Posterior cingulate gyrus (tissue), 11 donors: Measurements from ENCODE around the gene ZNF324.
"Not testable (repeated sequence)": the region's sequence is repeated elsewhere in the genome, so short reads cannot be mapped to it uniquely, and the experiment has no call there.

Experiments used
- DNase-seq, 10 donors: peaks; one replicate each; pipeline versions ENCODE4 v3.0.0 to v3.0.0-alpha.2; 2020 to 2021; ENCODE audit warnings: mixed read lengths in 3 of 10
- intact Hi-C: fragments of 100-400 bp; cut with DNase I; formaldehyde crosslinking; loops from one replicate; pipeline ENCODE4 v1.15.1; 2023

The ZNF324 gene

DNA sequence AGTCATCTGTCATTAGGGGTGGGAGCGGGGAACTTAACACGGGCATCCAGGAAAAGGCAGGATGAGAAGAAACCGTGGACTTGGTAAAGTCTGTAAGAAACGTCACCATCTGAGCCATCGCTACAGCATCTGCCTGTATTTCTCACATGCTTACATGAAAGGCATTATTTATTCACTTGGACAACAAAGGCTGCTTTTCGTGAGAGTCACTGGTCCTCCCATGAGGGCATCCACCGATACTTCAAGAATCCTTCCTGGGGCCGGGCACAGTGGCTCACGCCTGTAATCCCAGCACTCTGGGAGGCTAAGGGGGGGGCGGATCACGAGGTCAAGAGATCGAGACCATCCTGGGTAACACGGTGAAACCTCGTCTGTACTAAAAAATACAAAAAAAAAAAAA, 25.4 kb downstream of the ZNF324 start:
- intact Hi-C loops: no loop called here
- no peak for DNase-seq

DNA sequence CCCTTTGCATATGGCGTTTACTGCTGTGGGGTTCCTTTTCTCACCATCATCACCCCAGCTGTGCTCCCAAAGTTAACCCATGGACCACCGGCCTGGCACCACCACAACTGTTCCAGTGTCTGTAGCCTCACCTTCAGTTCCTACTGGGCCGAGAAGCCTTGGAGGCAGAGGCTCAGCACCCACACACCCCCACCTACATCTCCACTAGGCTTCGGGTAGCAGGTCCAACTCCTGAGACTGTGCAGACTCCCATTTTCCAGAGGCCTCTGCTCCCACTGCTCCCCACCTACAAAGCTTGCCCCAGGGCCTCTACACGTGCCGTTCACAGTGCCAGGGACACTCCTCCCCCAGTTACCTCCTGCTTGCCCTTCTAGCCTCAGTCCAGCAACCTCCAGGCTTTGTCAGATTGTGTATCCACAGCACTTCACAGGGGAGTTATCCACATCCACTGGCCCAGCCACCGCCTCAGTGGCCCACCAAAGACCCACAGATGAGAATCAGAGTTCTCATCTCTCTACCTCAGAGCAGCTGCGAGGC, 30.8 kb downstream of the ZNF324 start:
- DNase-seq: no peak
- intact Hi-C loops: no loop called here

DNA sequence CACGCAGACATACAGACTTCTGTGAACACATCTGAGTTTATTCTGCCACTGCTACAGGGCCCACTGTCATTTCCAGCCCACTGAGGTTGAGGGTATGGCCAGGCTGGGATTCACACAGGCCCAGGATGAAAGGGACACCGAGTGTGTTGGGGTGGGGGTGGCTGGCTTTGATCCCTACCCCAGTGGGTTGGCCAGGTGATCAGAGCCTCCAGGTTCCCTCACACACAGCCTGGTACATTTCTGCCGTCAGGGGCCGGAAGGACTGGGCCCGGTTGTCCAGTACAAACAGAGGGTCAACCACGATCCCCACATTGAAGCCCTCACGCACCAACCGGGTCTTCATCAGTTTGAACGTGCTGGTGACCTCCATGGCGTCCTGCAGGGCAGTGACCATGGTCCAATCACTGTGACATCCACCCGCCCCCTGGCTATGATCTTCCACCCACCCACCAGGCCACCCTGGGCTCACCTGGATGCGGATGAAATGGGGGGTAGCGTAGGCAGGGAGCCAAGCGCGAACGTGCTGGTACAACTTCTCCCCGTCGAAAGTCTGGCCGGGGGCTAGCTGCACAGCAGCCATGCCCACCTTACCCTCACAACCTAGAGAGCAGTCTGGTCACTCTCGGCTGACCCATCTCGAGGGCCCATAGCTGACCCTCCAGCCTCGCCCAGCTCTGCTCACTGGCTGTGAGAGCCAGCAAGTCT, 31.6 kb downstream of the ZNF324 start:
- intact Hi-C loops: no loop called here
- no peak for DNase-seq

DNA sequence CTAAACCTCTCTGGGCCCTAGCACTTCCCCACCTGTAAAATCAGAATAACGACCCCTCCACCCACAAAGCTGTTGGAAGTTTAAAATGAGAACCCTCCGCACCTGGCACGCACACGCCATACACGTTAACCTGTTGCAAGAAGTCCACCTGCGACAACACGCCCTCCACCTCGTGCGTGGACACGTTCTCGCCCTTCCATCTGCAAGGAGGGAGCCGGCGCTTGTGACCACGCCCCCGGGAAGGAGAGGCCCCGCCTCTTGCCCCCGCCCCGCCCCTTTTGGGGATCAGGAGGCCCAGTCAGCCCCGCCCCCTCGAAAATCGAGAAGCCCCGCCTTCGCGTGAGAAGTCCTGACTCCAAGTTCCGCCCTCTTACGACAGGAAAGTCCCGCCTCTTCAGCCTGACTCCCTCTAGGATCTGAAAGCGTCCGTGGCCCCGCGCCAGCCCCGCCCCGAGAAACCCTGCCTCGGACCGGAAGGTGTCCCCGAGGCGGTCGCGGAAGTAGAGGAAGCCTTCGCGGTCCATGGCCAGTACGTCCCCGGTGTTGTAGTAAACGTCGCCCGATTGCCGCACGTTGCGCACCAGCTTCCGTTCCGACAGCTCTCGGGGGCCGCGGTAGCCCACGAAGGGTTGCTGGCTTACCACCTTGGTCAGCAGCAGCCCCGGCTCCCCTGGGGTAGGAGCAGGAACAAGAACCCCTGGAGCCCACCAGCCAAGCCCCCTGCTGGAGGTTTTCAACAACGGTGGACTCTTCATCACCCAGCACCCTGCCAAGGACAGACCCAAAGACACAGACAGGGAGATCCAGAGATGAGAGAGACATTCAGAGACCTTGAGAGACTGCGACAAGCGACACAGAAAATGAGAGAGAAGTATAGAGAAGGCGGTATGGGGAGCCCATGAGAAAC, 32.4 kb downstream of the ZNF324 start:
- peak; percentile 98 to 100 (median 100) for DNase-seq
- intact Hi-C loops: no loop called here

DNA sequence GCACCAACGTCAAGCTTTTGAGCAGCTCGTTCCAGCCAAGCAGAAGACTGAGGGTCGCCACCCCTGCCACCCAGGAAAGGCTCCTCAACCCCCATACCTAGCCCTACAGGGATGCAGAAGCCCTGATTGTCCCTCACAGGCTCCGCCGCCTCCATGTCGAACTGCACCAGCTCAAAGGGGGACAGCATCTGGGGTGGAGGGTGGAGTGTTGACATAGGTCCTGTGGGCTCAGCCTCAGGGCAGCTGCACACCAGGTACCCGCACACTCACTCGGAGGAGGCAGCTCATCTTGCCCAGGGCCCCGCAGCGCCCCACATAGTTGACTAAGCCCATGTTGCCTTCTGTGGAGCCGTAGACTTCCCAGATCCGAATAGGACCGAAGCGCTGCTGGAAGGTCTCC, 33.4 kb downstream of the ZNF324 start:
- DNase-seq: no peak
- intact Hi-C loops: no loop called here

DNA sequence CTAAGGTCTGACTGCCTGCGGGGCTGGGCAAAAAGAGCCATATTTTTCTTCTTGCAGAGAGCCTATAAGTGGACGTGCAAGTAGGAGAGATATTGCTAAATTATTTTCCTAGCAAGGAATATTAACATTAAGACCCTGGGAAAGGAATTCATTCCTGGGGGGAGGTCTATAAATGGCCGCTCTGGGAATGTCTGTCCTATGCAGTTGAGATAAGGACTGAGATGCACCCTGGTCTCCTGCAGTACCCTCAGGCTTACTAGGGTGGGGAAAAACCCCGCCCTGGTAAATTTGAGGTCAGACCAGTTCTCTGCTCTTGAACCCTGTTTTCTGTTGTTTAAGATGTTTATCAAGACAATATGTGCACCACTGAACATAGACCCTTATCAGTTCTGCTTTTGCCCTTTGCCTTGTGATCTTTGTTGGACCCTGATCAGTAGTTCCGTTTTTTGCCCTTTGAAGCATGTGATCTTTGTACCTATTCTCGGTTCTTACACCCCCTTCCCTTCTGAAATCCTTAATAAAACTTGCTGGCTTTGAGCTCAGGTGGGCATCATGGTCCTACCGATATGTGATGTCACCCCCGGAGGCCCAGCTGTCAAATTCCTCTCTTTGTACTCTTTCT, 40.8 kb downstream of the ZNF324 start:
- DNase-seq, intact Hi-C loops: not testable (repeated sequence)

DNA sequence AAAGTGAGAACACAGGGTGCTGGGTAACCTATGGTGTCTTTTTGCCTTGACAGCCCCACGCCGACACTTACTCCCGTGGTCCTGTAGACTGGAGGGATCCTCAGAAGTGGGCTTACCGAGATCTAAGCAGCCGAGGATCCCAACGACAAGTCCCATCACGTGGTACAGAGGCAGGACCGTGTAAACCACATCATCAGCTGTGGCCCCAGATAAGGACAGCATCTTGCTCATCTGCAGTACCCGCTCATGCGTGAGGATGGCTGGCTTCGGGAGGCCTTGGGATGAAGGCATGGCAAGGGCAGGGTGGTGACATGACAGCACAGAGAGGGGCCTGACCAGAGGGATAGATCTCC, 42.8 kb downstream of the ZNF324 start:
- peak in 1 of 10 donors; percentile 49 for DNase-seq
- intact Hi-C loops: no loop called here

DNA sequence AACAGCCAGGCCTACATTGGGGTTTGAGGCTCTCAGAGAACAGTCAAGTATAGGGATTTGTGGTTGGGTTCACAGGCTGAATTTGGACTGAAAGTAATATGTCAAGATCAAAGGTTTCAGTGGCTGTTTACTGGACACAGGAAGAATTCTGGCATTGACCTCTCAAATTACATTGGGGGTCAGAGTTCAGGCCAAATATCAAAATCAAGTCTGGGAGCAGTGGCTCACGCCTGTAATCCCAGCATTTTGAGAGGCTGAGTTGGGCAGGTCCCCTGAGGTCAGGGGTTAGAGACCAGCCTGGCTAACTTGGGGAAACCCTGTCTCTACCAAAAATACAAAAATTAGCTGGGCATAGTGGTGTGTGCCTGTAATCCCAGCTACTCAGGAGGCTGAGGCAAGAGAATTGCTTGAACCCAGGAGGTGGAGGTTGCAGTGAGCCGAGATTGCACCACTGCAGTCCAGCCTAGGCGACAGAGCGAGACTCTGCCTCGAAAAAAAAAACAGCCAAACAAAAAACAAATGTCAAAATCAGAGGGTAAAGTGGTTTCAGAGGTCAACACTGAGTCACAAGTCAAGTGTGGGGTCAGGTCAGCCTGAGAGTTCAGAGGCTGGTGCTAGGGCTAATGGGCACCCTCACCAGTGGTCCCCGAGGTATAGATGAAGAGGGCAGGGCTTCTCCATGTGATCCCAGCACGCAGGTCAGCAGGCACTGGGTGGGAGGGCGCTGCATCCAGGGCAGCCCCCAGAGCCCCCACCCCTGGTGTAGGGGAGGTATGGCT, 43.4 kb downstream of the ZNF324 start:
- intact Hi-C loops: no loop called here
- DNase-seq: peak in 1 of 10 donors; percentile 34

DNA sequence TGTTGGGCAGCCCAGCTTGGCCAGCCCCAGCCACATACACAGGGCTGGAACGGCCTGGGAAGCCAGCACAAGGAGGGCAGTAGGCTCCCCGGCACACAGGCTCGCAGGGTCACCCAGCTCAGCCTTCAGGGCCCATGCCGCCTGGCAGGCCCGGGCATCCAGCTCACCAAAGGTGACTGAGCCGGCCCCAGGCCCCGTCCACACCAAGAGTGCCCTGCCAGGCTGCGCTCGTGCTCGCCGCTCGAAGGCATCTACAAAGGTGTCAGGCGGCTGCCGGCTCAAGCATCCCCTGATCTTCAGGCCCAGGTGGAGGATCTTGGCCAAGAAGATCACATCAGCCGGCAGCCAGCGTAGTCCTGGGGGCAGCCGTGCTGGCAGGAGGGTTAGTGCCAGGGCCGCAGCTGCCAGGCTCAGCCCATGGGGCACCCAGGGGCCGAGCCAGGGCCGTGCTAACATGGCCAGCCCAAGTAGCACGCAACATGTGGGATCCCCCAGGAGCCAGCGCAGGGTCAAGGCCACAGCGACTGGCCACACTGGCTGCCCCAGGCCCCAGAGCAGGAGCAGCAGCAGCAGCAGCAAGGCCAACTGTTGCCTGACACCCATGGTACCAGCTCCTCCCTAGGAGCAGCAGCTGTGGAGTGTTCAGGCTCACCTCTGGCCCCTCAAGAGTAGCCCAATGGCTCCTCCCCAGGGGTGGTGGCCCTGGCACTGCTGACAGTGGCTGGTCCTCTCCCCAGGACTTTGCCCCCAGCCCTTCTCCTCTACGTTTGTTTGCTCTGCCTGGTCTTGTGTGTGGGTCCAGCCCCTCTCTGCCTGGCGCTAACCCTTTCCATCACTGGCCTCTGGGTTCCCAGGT, 44.7 kb downstream of the ZNF324 start, which contains the start of gene SLC27A5:
Gene SLC27A5 (minus strand): TSS at position 640 of the 856 bp plus-strand sequence. CDS start 37 bp downstream, at position 603.
- peak in 2 of 10 donors; percentile 48 to 82 for DNase-seq
- intact Hi-C loops: no loop called here

DNA sequence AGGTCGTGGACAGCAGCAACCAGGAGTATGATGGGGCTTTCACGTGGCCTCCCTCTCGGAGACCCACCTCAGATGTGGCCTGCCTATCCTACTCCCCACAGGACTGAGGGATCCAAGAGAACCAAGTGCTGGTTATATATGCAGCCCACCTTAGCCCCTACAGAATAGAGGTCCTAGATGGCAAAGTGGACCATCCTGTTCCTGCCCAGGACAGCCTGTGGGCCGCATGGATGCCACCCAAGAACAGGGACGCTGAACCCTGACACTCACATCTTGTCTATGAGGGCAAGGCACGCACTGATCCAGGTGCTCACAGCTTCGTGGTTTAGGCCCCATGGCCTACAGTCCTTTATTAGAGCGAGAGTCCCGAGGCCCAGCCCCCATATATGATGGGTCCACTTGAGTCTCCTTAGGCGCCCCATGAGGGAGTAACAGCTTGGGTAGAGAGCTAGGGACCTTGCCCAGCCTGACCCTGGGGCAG, 46.4 kb downstream of the ZNF324 start:
- intact Hi-C loops: no loop called here
- peak in 1 of 10 donors; percentile 79 for DNase-seq

DNA sequence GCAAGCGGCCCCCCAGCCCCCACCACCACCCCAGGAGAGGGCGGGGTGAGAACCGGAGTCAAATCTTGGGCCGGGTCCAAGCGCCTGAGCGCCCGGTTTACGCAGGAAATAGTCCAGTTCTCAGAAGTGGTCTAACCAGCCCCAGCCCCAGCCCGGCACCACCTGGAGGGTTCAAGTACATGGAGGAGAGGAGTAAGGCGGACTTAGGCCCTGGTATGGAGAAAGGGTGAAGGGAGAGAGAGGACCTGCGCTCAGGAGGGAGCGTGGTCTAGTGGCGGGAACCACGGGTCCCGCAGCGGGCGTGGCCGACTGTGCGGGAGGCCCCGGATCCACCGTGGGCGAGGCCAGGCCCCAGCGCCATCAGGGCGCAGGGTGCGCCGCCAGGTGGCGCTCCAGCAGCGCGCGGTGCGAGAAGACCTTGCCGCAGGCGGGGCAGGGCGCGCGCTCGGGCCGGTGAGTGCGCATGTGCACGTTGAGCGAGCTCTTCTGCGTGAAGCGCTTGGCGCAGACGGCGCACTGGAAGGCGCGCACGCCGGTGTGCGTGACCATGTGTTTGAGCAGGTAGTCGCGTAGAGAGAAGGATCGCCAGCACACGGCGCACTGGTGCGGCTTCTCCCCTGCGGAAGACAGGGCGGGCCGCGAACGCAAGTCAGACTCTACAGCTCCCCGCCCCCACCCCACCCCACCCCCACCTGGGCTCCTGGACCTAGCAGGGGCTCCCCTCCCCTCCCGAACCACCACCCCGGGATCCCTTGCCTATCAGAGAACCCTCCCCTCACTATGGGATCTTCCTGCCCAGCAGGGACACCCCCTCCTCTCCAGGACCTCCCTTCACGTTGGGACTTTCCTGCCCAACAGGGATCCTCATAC, 47.0 kb downstream of the ZNF324 start:
- intact Hi-C loops: no loop called here
- DNase-seq: peak; percentile 74 to 99 (median 88)

DNA sequence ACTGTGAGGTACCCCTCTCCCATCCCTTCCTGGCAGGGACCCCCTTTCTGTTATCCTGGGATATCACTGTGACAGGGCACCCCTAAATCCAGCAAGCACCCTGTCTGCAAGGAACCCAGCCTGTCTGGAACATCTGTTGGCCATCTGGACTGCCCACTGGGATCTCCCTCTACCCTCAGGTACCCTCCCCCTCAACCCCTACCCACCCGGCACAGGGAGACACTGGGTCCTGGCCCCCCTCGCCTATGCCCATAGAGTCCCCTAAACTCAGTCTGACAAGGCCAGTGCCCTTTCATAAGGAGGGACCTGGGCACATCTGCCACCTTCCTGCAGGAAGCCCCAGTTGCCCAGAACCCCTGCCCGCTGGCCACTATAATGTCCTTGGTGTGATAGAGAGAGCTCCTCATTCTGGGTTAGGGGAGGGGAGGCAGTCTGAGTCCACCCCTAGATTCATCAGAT, 47.7 kb downstream of the ZNF324 start:
- intact Hi-C loops: no loop called here
- DNase-seq: no peak

DNA sequence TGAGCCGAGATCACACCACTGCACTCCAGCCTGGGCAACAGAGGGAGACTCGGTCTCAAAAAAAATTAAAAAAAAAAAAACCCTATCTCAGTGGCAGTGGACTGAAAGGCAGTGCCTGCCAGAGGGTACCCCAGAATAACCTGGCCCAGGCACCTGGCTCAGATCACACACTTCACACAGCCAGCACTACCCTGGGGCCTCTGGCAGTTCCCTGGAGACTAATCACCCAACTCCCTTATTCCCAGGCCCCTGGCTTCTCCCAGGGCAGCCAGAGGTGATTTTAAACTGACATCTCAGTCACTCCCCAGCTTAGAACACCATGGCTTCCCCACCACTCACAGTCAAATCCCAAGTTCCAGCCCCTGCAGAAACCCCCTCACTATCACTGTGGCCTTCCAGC, 48.4 kb downstream of the ZNF324 start:
- intact Hi-C loops: no loop called here
- DNase-seq: no peak

DNA sequence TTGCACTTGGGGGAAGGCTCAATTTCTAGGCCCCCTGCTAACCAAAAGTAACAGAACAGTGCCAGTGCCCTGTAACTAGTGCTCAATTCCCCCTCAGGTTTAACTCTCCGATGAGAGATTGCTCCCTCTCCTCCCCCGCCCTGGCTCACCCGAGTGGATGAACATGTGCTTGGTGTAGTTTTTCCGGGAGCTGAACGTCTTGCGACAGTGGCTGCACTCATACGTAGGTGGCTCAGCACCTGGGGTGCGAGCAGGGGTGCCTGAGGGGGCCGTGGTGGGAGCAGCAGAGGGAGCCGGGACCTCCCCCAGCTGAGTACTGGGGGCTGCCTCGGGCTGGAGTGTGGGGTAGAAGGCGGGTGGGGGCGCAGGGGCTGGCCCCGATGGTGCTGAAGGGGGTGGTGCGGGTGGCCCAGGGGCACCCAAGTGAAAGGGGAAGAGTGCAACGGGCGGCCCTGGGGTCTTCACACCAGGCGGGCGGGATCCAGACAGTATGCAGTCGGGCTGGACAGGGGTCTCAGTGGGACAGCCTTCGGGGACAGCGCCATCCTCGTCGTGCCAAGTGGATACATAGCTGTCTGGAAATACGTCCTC, 49.5 kb downstream of the ZNF324 start:
- intact Hi-C loops: no loop called here
- peak in 2 of 10 donors; percentile 49 to 74 for DNase-seq

DNA sequence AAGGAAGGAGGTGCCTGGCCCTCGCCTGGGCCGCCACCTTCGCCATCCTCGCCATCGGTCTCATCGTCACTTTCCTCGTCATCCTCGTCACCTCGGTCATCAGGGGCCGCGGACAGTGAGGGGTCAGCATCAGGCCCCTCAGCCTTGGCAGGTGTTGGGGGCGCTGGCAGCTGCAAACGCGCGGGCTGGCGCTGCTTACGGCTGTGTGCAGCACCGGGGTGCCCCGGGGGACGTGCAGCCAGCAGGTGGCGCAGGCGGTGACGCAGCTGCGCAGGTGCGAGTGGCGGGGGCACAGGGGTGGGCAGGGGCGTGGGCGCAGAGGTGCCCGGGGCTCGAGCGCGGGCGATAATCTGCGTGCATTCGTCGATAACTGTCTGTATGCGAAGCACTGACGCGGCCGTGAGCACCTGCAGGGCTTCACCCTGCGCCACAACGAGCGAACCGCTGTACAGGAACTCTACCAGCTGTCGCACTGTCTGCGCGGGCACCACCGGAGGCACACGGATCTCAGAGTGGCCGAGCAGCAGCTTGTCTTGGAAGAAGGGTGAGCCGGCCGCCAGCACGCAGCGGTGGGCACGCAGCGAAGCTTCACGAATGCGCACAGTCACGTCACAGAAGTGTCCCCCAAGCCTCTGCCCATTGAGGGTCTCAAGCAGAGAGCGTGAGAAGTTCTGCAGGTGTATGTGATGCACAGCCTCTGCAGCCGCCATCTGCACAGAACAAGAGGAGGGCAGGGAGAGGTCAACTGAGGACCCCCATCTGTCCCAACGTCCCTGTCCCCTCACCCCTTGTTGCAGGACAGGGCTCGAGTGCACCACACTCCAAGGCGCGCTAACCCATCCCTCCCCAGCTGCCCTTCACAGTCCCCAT, 50.3 kb downstream of the ZNF324 start:
- peak in 2 of 10 donors; percentile 67 to 78 for DNase-seq
- intact Hi-C loops: no loop called here

DNA sequence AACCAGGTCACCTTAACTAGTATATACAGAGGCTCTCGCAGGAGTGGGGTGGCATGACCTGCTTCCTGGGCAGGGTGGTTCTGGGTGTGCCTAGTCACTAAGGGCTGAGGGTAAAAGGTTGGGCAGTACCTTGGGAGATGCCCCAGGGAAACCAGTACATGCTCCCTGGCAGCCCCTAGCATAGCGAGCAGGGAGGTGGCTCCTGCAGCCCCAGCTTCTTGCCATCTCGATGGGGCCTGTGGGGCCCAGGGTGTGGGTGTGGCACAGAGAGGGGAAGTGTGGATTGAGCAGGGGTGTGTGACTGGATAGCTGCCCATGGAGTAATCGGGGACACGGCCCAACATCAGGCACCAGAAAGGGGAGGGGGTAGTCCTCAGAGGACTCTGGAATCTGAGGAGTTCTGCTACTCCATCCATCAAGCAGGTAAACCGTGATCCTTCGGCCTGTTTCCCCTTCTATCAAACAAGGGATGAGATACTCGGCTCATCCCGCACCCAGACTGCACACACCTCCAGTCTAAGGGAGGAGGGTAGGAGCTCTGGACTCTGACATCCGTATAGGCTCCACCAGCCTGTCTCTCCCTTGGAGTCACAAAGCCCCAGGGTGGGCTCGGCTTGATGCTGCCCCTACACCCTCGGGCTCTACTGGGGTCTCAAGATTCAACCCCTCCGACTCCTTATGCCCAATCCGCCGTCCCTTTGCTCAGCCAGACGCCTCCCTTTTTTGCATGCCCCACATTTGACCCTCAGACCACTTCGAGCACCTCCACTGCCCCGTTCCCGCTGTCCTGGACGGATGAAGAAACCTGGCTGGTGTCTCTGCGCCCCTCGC, 51.6 kb downstream of the ZNF324 start:
- peak in 2 of 10 donors; percentile 59 to 61 for DNase-seq
- intact Hi-C loops: loop anchor here (2.0 kb wide), 1 partner anchor 78 kb away; the partner anchor contains the start of gene ZNF132
